ENCODE results near the gene CTCF. TPM values are rescaled to one million over a fixed set of nuclear protein-coding genes. Genes with fewer than 3 reads are reported as not detected.

CTCF gene
- total RNA-seq, 2 donors from 2014 or later, result 37.0 to 47.3 TPM

GRCh38 chr16:67571464-67571863 is 9.1 kb downstream of the CTCF start:
- TF ChIP-seq CTCF (IDR thresholded peaks at IDR 0.05), result no peak
- no peak for DNase-seq
- Histone ChIP-seq H3K4me3 (no peak overlapping the region), H3K9me3 (no peaks in the 10 kb centered on the region), H3K27ac (no peak overlapping the region), H3K27me3 (no peaks in the 10 kb centered on the region), H3K36me3 (peaks cover 4% of the 10 kb centered on the region), H3K4me1 (no peaks in the 10 kb centered on the region), H3K9ac (ENCODE audit: low read depth in 2 of 2, low read length in 2 of 2) (no peak overlapping the region)
- intact Hi-C loops (cut with DNase I), result loop anchor here (5.0 kb wide), 1 partner anchor 76 kb away; the partner anchor contains the start of gene CARMIL2

- intact Hi-C loops (cut with DNase I), result loop anchor here (5.0 kb wide), 1 partner anchor 75 kb away; the partner anchor contains the start of gene CARMIL2
- H3K27me3 ChIP-seq, result no peaks in the 10 kb centered on the region
- no peak overlapping the region for H3K27ac ChIP-seq
- DNase-seq, result no peak
- no peak overlapping the region for H3K4me3 ChIP-seq
- no peak overlapping the region for H3K9ac ChIP-seq (ENCODE audit: low read depth in 2 of 2, low read length in 2 of 2)
- no peaks in the 10 kb centered on the region for H3K9me3 ChIP-seq
- TF ChIP-seq CTCF (IDR thresholded peaks at IDR 0.05), result no peak
- no peaks in the 10 kb centered on the region for H3K4me1 ChIP-seq
- peaks cover 4% of the 10 kb centered on the region for H3K36me3 ChIP-seq
Measured at GRCh38 chr16:67571981-67572431, 9.7 kb downstream of the CTCF start.

- no peaks in the 10 kb centered on the region for H3K27me3 ChIP-seq
- intact Hi-C loops (cut with DNase I), result no loop called here
- no peak overlapping the region for H3K27ac ChIP-seq
- H3K4me3 ChIP-seq, result no peak overlapping the region
- no peak for DNase-seq
- H3K9me3 ChIP-seq, result no peaks in the 10 kb centered on the region
- no peaks in the 10 kb centered on the region for H3K36me3 ChIP-seq
- no peaks in the 10 kb centered on the region for H3K4me1 ChIP-seq
- no peak overlapping the region for H3K9ac ChIP-seq (ENCODE audit: low read depth in 2 of 2, low read length in 2 of 2)
- no peak for TF ChIP-seq CTCF (IDR thresholded peaks at IDR 0.05)
Measured at GRCh38 chr16:67579686-67580085, 17.4 kb downstream of the CTCF start.

GRCh38 chr16:67580202-67580601 is 17.9 kb downstream of the CTCF start:
- H3K9ac ChIP-seq (ENCODE audit: low read depth in 2 of 2, low read length in 2 of 2), result no peak overlapping the region
- intact Hi-C loops (cut with DNase I), result no loop called here
- no peaks in the 10 kb centered on the region for H3K4me1 ChIP-seq
- no peak overlapping the region for H3K27ac ChIP-seq
- no peak overlapping the region for H3K4me3 ChIP-seq
- TF ChIP-seq CTCF (IDR thresholded peaks at IDR 0.05), result no peak
- no peaks in the 10 kb centered on the region for H3K36me3 ChIP-seq
- H3K27me3 ChIP-seq, result no peaks in the 10 kb centered on the region
- no peaks in the 10 kb centered on the region for H3K9me3 ChIP-seq
- DNase-seq, result no peak

- intact Hi-C loops (cut with DNase I), result no loop called here
- no peak for TF ChIP-seq CTCF (IDR thresholded peaks at IDR 0.05)
Measured at GRCh38 chr16:67593288-67593687, 31.0 kb downstream of the CTCF start.

More at GRCh38 chr16:67593288-67593687, 31.0 kb downstream of the CTCF start:
- Histone ChIP-seq H3K36me3 (no peaks in the 10 kb centered on the region), H3K27me3 (no peaks in the 10 kb centered on the region), H3K9me3 (no peaks in the 10 kb centered on the region), H3K9ac (ENCODE audit: low read depth in 2 of 2, low read length in 2 of 2) (no peak overlapping the region), H3K4me3 (no peak overlapping the region), H3K4me1 (no peaks in the 10 kb centered on the region), H3K27ac (no peak overlapping the region)
- no peak for DNase-seq
